A673 (cell line): ENCODE measurements around the gene TNIP3. TPM values are rescaled to one million over a fixed set of nuclear protein-coding genes. Genes with fewer than 3 reads are reported as not detected.

ENCODE experiments used
- BruUV-seq: library from RNA; stranded (reverse); fragments of 400-500 nt; replicated peaks from 2 replicates; lab custom pipeline; 2021; lab: Mats Ljungman, UMichigan
- CTCF ChIA-PET: fragments of 300-600 bp; sonication (Branson Sonifier 250); formaldehyde crosslinking; loops from one replicate; lab custom pipeline; 2022; ENCODE audit warnings: antibody characterized with exemption; lab: Charles Lee
- POLR2A ChIA-PET: fragments of 300-600 bp; sonication (Branson Sonifier 250); formaldehyde crosslinking; loops from one replicate; lab custom pipeline; 2022; ENCODE audit warnings: antibody characterized with exemption; ENCODE audit not compliant: low non-redundant PET; lab: Charles Lee
- DNase-seq: peaks from one replicate; pipeline ENCODE4 v3.0.0-alpha.2; 2015; ENCODE audit warnings: low spot score
- H3K27ac ChIP-seq: fragments of 200-600 bp; sonication (generic); 2 replicates; pipeline ENCODE4 v1.5.1; 2016; ENCODE audit warnings: mixed run types, low read depth, mild to moderate bottlenecking, mixed read lengths, antibody characterized with exemption, low read length; ENCODE audit not compliant: poor library complexity, severe bottlenecking
- H3K27me3 ChIP-seq: fragments of 200-600 bp; sonication (generic); replicated peaks from 2 replicates; pipeline ENCODE4 v1.6.1; 2017; ENCODE audit warnings: mixed run types, low read depth, mild to moderate bottlenecking, mixed read lengths, antibody characterized with exemption, low read length; ENCODE audit not compliant: insufficient read depth, poor library complexity
- H3K36me3 ChIP-seq: fragments of 200-600 bp; sonication (generic); 2 replicates; pipeline ENCODE4 v1.6.1; 2016; ENCODE audit warnings: mixed run types, mild to moderate bottlenecking, mixed read lengths, antibody characterized with exemption, low read length; ENCODE audit not compliant: insufficient read depth, poor library complexity, severe bottlenecking
- H3K4me1 ChIP-seq: fragments of 200-600 bp; sonication (generic); 2 replicates; pipeline ENCODE4 v1.6.1; 2017; ENCODE audit warnings: mixed run types, mild to moderate bottlenecking, mixed read lengths, antibody characterized with exemption, low read length; ENCODE audit not compliant: insufficient read depth, poor library complexity, severe bottlenecking
- H3K4me3 ChIP-seq: fragments of 200-600 bp; sonication (generic); 2 replicates; pipeline ENCODE4 v1.5.1; 2016; ENCODE audit warnings: low read depth, mixed run types, mild to moderate bottlenecking, mixed read lengths, low read length; ENCODE audit not compliant: poor library complexity, severe bottlenecking
- H3K9me3 ChIP-seq: fragments of 200-600 bp; sonication (generic); 2 replicates; pipeline ENCODE4 v1.6.1; 2016; ENCODE audit warnings: mixed run types, low read depth, mild to moderate bottlenecking, mixed read lengths, antibody characterized with exemption, low read length; ENCODE audit not compliant: poor library complexity, severe bottlenecking
- EZH2 ChIP-seq: fragments of 200-600 bp; sonication (generic); IDR thresholded peaks from 2 replicates; pipeline ENCODE4 v1.6.1; 2017; ENCODE audit warnings: borderline replicate concordance, low read depth, mild to moderate bottlenecking, mixed read lengths, antibody characterized with exemption, low read length; ENCODE audit not compliant: poor library complexity, severe bottlenecking
- intact Hi-C: fragments of 100-400 bp; cut with micrococcal nuclease; formaldehyde crosslinking; loops from one replicate; pipeline ENCODE4 v1.10.0; 2022; ENCODE audit not compliant: unreplicated experiment
- total RNA-seq: library from RNA; stranded (reverse); gene quantifications from 2 replicates; pipeline ENCODE4 v1.2.3, GENCODE V29; 2021
- TF ChIP-seq, protein P1 (sequence below): fragments of 300-800, 200-600 bp; sonication (generic); conservative IDR thresholded peaks from 2 replicates; pipeline ENCODE4 v1.5.1; 2017; ENCODE audit warnings: low read depth, mild to moderate bottlenecking, antibody characterized with exemption, low read length, moderate library complexity, mixed read lengths

The TNIP3 gene
- total RNA-seq, 1 experiment from 2014 or later: 0.58 TPM

DNA sequence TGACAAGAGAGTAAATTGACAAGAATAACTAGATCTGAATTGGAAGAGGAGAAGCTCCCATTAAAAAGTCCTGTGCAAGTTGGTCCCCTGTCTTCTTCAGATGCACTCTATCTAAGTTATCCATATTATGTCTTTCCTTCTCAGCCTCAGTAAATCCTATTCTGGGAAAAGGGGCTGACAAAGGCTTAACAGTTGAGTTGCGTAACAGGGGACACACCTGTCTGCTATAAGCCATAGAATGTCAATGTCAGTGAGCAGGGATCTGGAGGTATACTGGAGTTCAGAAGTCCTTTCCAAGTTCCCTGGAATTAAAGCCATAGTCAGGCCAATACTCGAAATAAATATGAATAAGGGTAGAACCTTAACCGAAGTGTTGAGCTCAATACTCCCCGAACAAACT is 26.3 kb upstream of the TNIP3 start:
- POLR2A ChIA-PET: no interaction called here
- Histone ChIP-seq H3K36me3 (no peaks in the 10 kb centered on the region), H3K27me3 (no peaks in the 10 kb centered on the region), H3K9me3 (no peaks in the 10 kb centered on the region), H3K27ac (no peak overlapping the region), H3K4me3 (no peak overlapping the region), H3K4me1 (no peaks in the 10 kb centered on the region)
- CTCF ChIA-PET: no interaction called here
- DNase-seq: no peak
- no TSS peak for BruUV-seq
- TF ChIP-seq EZH2: no peak
- TF ChIP-seq, protein P1, sequence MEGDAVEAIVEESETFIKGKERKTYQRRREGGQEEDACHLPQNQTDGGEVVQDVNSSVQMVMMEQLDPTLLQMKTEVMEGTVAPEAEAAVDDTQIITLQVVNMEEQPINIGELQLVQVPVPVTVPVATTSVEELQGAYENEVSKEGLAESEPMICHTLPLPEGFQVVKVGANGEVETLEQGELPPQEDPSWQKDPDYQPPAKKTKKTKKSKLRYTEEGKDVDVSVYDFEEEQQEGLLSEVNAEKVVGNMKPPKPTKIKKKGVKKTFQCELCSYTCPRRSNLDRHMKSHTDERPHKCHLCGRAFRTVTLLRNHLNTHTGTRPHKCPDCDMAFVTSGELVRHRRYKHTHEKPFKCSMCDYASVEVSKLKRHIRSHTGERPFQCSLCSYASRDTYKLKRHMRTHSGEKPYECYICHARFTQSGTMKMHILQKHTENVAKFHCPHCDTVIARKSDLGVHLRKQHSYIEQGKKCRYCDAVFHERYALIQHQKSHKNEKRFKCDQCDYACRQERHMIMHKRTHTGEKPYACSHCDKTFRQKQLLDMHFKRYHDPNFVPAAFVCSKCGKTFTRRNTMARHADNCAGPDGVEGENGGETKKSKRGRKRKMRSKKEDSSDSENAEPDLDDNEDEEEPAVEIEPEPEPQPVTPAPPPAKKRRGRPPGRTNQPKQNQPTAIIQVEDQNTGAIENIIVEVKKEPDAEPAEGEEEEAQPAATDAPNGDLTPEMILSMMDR: no peak
- intact Hi-C loops: loop anchor here (5.0 to 10.0 kb wide), 4 partner anchors 232 to 547 kb away; no protein-coding TSS in a partner anchor

DNA sequence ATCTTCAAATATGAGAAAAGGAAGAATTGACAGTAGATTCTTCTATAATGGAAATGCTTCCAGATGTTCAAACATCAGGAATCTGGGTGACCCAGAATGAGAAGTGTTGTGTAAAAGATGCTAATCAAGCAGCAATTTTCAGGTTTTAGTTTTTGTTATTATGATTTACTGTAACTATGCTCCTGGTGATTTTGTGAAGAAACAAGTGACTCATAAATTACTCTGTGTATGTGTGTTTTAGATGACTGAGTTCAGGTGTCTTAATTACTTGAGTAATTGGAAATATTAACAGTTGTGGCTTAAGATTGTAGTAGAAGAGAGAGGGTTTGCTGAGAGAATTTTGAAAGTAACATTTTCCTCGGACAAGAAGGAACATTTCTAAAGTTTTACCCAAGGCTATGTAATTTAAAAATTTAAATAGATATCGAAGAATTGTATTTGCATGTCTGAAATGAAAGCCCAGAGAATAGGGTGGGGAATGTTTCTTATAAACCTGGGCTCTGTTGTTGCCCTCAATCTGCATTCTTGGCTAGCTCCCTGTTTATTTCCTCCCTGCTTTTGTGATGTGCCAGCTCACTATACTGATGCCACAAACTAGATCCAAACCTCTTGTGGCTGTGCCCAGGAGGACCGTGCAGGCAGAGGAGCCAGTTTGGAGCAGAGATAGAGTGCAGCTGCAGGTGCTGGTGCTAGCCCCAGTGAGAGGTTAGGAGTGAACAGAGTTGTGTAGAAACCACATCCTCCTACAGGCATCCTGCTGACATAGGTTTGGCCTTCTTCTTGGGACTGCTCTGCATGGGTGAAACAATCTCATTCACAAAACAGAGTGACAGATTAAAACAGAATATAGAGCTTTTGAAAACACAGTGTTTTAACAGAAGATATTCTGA is 25.4 kb upstream of the TNIP3 start:
- Histone ChIP-seq H3K27me3 (no peaks in the 10 kb centered on the region), H3K27ac (no peak overlapping the region), H3K4me1 (no peaks in the 10 kb centered on the region), H3K9me3 (no peaks in the 10 kb centered on the region), H3K36me3 (no peaks in the 10 kb centered on the region), H3K4me3 (no peak overlapping the region)
- BruUV-seq: no TSS peak
- no peak for DNase-seq
- intact Hi-C loops: loop anchor here (5.0 to 10.0 kb wide), 4 partner anchors 233 to 548 kb away; no protein-coding TSS in a partner anchor
- TF ChIP-seq EZH2: no peak
- TF ChIP-seq, protein P1: no peak
- ChIA-PET CTCF (no interaction called here), POLR2A (no interaction called here)

DNA sequence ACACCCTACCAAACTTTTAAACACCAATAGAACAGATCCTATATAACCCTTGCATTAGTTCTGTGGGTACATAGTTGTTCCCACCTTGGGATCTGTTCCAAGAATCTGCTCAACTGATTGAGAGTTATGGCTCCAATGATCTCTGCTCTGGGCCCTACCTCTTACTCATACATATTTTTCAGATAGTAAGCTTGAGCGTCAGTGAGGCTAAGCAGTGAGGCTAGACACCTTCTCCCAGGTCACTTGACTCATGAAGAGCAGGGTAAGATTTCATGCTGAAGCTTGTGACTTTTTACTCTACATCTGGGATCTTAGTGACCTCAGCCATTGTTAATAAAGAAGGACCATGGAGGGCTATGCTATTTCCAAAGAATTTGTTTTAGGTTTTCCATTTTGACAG is 23.1 kb upstream of the TNIP3 start:
- POLR2A ChIA-PET: no interaction called here
- no peaks in the 10 kb centered on the region for H3K9me3 ChIP-seq
- no peak overlapping the region for H3K4me3 ChIP-seq
- no peaks in the 10 kb centered on the region for H3K27me3 ChIP-seq
- intact Hi-C loops: no loop called here
- DNase-seq: no peak
- TF ChIP-seq, protein P1: no peak
- no peak overlapping the region for H3K27ac ChIP-seq
- CTCF ChIA-PET: no interaction called here
- no peaks in the 10 kb centered on the region for H3K36me3 ChIP-seq
- peaks cover 12% of the 10 kb centered on the region for H3K4me1 ChIP-seq
- BruUV-seq: no TSS peak
